Hepatocyte (in vitro differentiated cells): Measurements from ENCODE around the gene KIAA0825. TPM values are rescaled to one million over a fixed set of nuclear protein-coding genes. Genes with fewer than 3 reads are reported as not detected.

Experiments used
- DNase-seq: peaks from one replicate; pipeline ENCODE4 v3.0.0-alpha.2; 2016; ENCODE audit warnings: low spot score
- H2AFZ ChIP-seq: fragments of 200-600 bp; sonication (generic); 2 replicates; pipeline ENCODE4 v1.6.0; 2016; ENCODE audit warnings: antibody characterized with exemption, mild to moderate bottlenecking
- H3K27ac ChIP-seq: fragments of 200-600 bp; sonication (generic); 2 replicates; pipeline ENCODE4 v1.5.1; 2016; ENCODE audit warnings: mild to moderate bottlenecking
- H3K27me3 ChIP-seq: fragments of 200-600 bp; sonication (generic); 2 replicates; pipeline ENCODE4 v1.6.1; 2016
- H3K36me3 ChIP-seq: fragments of 200-600 bp; sonication (generic); replicated peaks from 2 replicates; pipeline ENCODE4 v1.5.1; 2016; ENCODE audit warnings: low read depth; ENCODE audit not compliant: insufficient read depth
- H3K4me1 ChIP-seq: fragments of 200-600 bp; sonication (generic); 2 replicates; pipeline ENCODE4 v1.5.1; 2016; ENCODE audit warnings: mild to moderate bottlenecking, moderate library complexity; ENCODE audit not compliant: insufficient read depth
- H3K4me2 ChIP-seq: fragments of 200-600 bp; sonication (generic); 2 replicates; pipeline ENCODE4 v1.6.0; 2016
- H3K4me3 ChIP-seq: fragments of 200-600 bp; sonication (generic); 2 replicates; pipeline ENCODE4 v1.5.1; 2016; ENCODE audit warnings: mild to moderate bottlenecking
- H3K79me2 ChIP-seq: fragments of 200-600 bp; sonication (generic); 2 replicates; pipeline ENCODE4 v1.6.0; 2017; ENCODE audit warnings: mild to moderate bottlenecking
- H3K9me2 ChIP-seq: fragments of 200-600 bp; sonication (generic); replicated peaks from 2 replicates; pipeline ENCODE4 v1.6.0; 2017; ENCODE audit warnings: mild to moderate bottlenecking; ENCODE audit not compliant: insufficient read depth
- H3K9me3 ChIP-seq: fragments of 200-600 bp; sonication (generic); 2 replicates; pipeline ENCODE4 v1.5.1; 2016; ENCODE audit warnings: low read depth, mild to moderate bottlenecking
- H4K20me1 ChIP-seq: fragments of 200-600 bp; sonication (generic); 2 replicates; pipeline ENCODE4 v1.6.0; 2016; ENCODE audit warnings: mild to moderate bottlenecking; ENCODE audit not compliant: insufficient read depth, poor library complexity, severe bottlenecking
- CTCF ChIP-seq: fragments of 200-600 bp; sonication (generic); IDR thresholded peaks from 2 replicates; pipeline ENCODE4 v1.5.1; 2016; ENCODE audit warnings: antibody characterized with exemption, mild to moderate bottlenecking; ENCODE audit not compliant: poor library complexity
- EZH2 ChIP-seq: fragments of 200-600 bp; sonication (generic); IDR thresholded peaks from 2 replicates; pipeline ENCODE4 v1.6.1; 2016; ENCODE audit warnings: antibody characterized with exemption, mild to moderate bottlenecking, borderline replicate concordance
- EZH2phosphoT487 ChIP-seq: fragments of 200-600 bp; sonication (generic); IDR thresholded peaks from one replicate; pipeline ENCODE4 v1.6.1; 2018; ENCODE audit warnings: antibody characterized with exemption, mild to moderate bottlenecking, low read depth, moderate library complexity; ENCODE audit not compliant: unreplicated experiment, severe bottlenecking
- WGBS: methylation state at CpG from one replicate; pipeline ENCODE4 v1.1.6; 2016; ENCODE audit warnings: low lambda C conversion rate; ENCODE audit errors: missing lambda C conversion rate; 5-methylcytosine and 5-hydroxymethylcytosine counted together
- polyA plus RNA-seq: library from polyadenylated mRNA; unstranded; fragments of >200 nt; fragmentation: Nextera tagmentation; extraction: Ambion mirVana; gene quantifications from 2 replicates; pipeline ENCODE4 v1.2.1, GENCODE V29; 2016
- total RNA-seq: library from RNA; depleted of rRNA; stranded (reverse); fragments of >200 nt; gene quantifications from 2 replicates; pipeline ENCODE4 v1.2.3, GENCODE V29; 2014

KIAA0825 gene
- total and polyA plus RNA-seq, 2 experiments from 2014 or later, result 2.1 to 4.5 TPM

GRCh38 chr5:94312298-94312697 is 306.1 kb downstream of the KIAA0825 start:
- Histone ChIP-seq H3K27me3 (no peaks in the 10 kb centered on the region), H3K9me2 (no peaks in the 10 kb centered on the region), H3K27ac (no peak overlapping the region), H3K79me2 (no peaks in the 10 kb centered on the region), H3K9me3 (no peaks in the 10 kb centered on the region), H3K4me2 (no peak overlapping the region), H3K4me1 (no peaks in the 10 kb centered on the region), H3K4me3 (no peak overlapping the region), H2AFZ (no peak overlapping the region), H4K20me1 (no peaks in the 10 kb centered on the region), H3K36me3 (no peaks in the 10 kb centered on the region)
- WGBS, result 90% methylated on average over 5 of the region's 5 CpGs
- no peak for TF ChIP-seq EZH2
- DNase-seq, result no peak

DNA sequence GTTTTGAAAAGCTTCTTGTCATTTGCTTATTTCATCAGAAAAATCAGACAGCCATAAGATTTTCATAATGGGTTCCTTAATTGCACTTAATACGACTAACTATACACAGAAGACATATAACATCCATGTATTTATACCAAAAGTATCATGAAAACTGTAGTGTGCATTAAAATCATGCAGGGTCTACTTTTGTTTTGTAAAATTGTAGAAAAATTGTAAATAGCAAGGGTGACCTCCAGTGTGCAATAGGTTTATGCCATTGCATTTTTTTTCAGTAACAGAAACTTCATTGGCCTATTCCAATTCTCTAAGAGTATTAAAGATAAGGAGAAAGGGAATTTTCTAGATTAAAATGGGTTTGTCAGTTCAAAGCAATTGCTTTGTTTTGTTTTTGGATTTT is 307.6 kb downstream of the KIAA0825 start:
- H2AFZ ChIP-seq, result no peak overlapping the region
- H4K20me1 ChIP-seq, result no peaks in the 10 kb centered on the region
- WGBS, result 77% methylated on average over 1 of the region's 1 CpG
- H3K27me3 ChIP-seq, result no peaks in the 10 kb centered on the region
- no peaks in the 10 kb centered on the region for H3K4me1 ChIP-seq
- TF ChIP-seq CTCF (no peak), EZH2phosphoT487 (no peak), EZH2 (no peak)
- H3K4me2 ChIP-seq, result no peak overlapping the region
- H3K4me3 ChIP-seq, result no peak overlapping the region
- H3K9me3 ChIP-seq, result no peaks in the 10 kb centered on the region
- no peak for DNase-seq
- no peaks in the 10 kb centered on the region for H3K9me2 ChIP-seq
- no peaks in the 10 kb centered on the region for H3K79me2 ChIP-seq
- no peak overlapping the region for H3K27ac ChIP-seq
- no peaks in the 10 kb centered on the region for H3K36me3 ChIP-seq

- Histone ChIP-seq H3K4me2 (no peak overlapping the region), H3K36me3 (no peaks in the 10 kb centered on the region), H3K27ac (no peak overlapping the region), H3K27me3 (no peaks in the 10 kb centered on the region), H3K9me3 (no peaks in the 10 kb centered on the region), H3K4me3 (no peak overlapping the region), H4K20me1 (no peaks in the 10 kb centered on the region), H2AFZ (no peak overlapping the region), H3K4me1 (no peaks in the 10 kb centered on the region), H3K79me2 (no peaks in the 10 kb centered on the region), H3K9me2 (no peaks in the 10 kb centered on the region)
- TF ChIP-seq EZH2phosphoT487 (no peak), CTCF (no peak), EZH2 (no peak)
- no peak for DNase-seq
- 52% methylated on average over 1 of the region's 1 CpG for WGBS
Measured at GRCh38 chr5:94309141-94309540, 309.3 kb downstream of the KIAA0825 start.

DNA sequence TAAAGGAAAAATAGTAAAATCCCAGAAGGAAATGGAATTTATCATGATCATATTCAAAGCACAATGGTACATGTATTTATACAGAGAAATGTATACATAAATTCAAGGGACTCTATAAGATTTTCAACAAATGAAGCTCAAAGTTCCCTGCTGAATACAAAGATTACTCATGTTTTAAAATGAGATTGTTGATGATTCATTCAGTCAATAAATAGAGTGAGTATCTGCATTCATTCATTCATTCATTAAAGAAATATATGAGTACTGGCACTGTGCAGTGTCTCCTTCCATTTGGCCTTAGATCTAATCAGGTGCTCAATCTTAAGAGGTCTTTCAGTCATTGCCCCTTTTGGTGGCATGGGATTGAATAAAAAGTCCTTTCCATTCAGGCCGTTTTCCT is 310.0 kb downstream of the KIAA0825 start:
- no peak overlapping the region for H3K4me2 ChIP-seq
- no peaks in the 10 kb centered on the region for H3K79me2 ChIP-seq
- no peak overlapping the region for H3K27ac ChIP-seq
- no peaks in the 10 kb centered on the region for H3K4me1 ChIP-seq
- no peak for DNase-seq
- H3K9me3 ChIP-seq, result no peaks in the 10 kb centered on the region
- TF ChIP-seq EZH2phosphoT487 (no peak), CTCF (no peak), EZH2 (no peak)
- no peaks in the 10 kb centered on the region for H3K9me2 ChIP-seq
- H2AFZ ChIP-seq, result no peak overlapping the region
- H3K36me3 ChIP-seq, result no peaks in the 10 kb centered on the region
- no peaks in the 10 kb centered on the region for H4K20me1 ChIP-seq
- WGBS, result 65% methylated on average over 1 of the region's 1 CpG
- H3K27me3 ChIP-seq, result no peaks in the 10 kb centered on the region
- no peak overlapping the region for H3K4me3 ChIP-seq
